HTERT RPE-1 (cell line): ENCODE data around the gene UBE2Q2.

Experiments
- in situ Hi-C: fragments of 300-500 bp; cut with MboI; formaldehyde crosslinking; loops from 4 replicates; pipeline ENCODE4 v1.14.3; 2020; ENCODE audit warnings: low sequenced_read_pairs

UBE2Q2 gene

GRCh38 chr15:75921732-75922703 lies 78.8 kb downstream of the UBE2Q2 start:
- in situ Hi-C loops: no loop called here

DNA sequence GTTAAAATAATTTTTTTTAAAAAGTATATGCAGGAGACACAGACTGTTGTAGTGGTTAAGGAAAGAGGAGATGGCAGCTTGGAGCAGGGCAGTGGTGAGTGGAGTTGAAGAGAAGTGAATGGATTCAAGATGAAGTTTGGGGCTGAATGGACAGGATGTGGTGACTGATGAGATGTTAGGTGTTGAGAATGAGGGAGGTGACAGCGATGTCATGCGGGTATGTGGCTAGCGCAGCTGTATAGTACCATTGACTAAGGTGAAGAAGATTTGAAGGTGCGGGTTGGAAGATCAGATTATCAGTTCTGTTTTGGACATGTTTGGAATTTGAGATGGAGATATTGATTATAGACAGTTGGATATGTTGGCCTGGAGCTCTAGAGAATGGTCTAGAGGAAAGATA lies 80.5 kb downstream of the UBE2Q2 start:
- in situ Hi-C loops: no loop called here

- in situ Hi-C loops: no loop called here
Measured at GRCh38 chr15:75924576-75924975, 81.3 kb downstream of the UBE2Q2 start.

GRCh38 chr15:75925440-75925839 lies 82.2 kb downstream of the UBE2Q2 start:
- in situ Hi-C loops: no loop called here

DNA sequence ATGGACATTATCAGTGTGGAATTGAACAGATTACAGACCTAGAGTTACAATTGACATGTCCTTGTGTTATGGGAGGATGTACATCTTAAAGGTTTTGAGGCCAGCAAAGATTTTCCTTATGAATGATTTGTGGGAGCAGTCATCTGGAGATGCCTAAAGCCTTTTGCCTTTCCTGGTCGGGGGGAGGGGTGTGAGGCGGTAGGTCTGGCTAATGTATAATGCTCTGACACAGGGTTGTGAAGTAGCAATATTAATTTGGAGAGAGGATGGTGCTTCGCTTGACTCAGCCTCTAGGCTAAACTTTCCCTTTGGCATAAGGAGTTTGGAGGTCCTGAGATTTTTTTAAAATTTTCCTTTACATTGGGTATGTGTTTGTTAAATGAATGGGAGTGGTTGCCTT lies 83.7 kb downstream of the UBE2Q2 start:
- in situ Hi-C loops: no loop called here

DNA sequence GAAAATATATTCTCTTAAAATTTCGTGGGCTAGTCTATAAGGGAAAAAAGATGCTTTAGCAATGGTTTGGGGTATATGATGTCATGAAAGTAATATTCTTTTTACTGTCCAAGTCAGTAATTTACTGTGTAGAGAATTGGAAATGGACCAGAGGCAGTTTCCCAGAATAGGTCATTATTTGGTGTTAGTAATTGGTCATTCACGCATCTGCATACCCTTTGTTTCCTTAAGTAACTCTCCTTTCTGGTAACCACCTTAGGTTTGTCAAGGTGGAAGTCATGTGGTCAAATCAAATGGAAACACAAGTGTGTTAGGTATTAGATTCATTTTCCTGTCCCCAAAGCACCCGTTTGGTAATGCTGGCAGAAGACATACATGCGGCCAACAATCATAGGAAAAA lies 84.4 kb downstream of the UBE2Q2 start:
- in situ Hi-C loops: no loop called here

- in situ Hi-C loops: no loop called here
Measured at GRCh38 chr15:75928680-75929608, 85.7 kb downstream of the UBE2Q2 start.

DNA sequence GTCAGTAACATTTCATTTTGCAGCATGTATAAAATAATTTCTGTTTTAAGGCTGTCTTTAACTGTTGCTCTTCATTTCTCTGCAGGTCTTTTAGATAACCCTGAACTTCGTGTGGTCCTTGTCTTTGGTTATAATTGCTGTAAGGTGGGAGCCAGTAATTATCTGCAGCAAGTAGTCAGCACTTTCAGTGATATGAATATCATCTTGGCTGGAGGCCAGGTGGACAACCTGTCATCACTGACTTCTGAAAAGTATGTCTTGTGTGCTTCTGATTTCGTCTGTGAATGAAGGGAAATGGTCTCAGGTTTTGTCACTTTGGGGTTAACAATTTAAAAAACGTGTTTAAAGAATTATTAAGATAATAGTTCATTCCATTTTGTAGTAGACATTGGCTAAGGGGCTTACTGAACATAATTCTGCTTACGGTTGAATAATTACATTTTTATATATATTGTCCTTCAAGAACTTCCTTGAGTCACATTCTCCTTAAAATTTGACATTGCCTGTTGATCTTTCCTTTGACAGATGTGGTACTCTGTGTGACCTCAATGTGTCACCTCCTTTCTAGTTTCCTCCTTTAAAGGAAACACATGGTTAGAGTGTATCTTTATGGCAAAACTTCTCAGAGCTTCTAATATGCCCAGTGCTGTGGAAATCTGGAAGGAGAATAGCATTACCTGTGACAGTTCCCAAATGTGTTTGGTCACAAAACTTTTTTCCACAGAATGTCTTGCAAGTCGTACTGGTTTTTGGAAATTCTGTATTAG lies 86.7 kb downstream of the UBE2Q2 start:
- in situ Hi-C loops: no loop called here

DNA sequence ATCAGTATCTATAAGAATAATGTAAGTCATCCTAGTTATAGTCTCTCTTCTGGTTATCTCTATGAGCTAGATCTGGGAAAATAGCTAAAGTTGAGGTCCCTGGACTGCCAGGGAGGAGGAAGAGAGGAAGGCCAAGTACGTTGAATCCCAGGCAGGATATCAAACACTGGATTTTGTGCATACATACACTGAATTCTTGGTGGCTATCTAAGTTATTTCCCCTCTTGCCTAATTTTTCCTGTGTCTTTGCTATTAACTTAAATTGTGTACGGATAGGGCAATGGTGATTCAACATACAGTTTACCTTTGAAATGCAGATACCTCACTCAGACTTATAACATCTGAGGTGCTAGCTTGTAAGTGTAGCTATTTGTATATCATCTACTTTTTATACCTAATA lies 87.6 kb downstream of the UBE2Q2 start:
- in situ Hi-C loops: no loop called here

DNA sequence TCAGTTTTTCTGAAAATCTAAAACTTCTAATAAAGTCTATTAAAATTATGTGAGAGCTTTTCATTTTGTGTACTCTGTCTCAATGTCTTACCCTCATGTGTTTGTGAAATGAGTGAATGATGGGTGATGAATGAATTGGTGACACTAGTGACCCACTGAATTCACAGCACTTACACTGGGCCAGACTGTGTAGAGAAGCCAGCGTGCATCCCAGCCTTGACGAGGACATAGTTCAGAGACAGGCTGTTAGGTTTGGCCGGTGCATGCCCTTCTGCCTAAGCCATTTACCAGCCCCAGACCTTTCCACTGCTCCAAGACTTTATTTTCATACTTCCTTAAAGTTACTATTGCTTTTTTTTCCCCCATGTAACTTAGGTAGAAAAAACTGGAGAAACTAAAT lies 99.2 kb downstream of the UBE2Q2 start:
- in situ Hi-C loops: no loop called here

DNA sequence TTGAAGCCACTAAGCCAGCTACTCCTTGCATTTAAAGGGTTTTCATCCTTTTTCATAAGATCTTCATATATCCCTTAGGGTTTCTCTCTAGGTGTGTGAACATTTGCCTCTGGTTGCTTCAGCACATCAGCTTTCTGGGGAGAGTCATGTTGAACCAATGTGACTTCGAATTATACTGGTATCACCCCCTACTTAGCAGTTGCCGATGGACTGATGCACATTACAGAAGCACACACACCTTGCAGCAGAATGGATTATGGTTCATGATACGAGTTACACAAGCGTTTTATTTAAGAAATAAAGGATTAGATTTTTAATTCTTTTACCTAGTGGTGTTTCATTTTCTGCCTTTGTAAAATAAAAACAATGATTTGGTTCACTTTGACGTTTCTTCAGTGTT lies 100.0 kb downstream of the UBE2Q2 start:
- in situ Hi-C loops: no loop called here

DNA sequence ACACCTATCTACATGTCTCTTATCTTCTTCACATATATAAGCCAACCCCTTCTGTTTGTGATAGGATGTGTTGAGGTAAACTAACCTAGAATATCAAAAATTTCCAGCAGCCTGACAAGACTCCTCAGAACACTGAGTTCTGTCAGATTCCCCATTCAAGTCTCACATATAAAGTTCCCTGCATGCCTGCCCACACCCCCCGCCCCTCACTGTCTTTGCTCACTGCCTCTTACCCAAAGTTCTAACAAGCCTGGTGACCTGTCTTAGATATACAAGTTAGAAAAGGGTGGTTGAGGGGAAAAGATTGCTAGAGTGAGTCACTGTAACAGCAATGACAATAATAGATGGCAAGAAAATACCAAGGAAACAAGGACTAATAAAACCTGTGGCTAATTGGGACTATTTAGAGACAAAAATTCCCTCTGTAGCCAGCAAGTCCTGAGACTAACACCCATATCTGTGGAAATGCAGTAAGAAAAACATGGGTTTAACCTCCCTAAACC lies 100.5 kb downstream of the UBE2Q2 start:
- in situ Hi-C loops: no loop called here

GRCh38 chr15:75945953-75946352 lies 102.7 kb downstream of the UBE2Q2 start:
- in situ Hi-C loops: no loop called here

DNA sequence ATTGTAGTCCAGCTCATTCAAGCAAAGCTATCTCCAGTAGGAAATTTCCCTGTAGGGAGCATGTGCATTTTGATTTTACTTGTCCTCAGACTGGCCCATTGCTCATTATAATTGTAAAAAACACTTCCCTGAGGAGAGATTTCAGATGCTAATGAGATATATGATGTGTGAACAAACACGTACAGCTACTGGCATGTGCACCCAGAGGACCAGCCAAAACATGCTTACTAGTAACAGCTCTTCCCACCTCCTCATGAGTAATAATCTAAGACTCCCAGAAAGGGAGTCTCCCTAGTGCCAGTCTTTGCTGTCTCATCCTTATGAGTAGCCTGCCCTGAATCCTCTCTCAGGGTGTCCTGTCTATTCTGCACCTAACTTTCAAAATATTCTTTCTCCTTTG lies 103.8 kb downstream of the UBE2Q2 start:
- in situ Hi-C loops: no loop called here

DNA sequence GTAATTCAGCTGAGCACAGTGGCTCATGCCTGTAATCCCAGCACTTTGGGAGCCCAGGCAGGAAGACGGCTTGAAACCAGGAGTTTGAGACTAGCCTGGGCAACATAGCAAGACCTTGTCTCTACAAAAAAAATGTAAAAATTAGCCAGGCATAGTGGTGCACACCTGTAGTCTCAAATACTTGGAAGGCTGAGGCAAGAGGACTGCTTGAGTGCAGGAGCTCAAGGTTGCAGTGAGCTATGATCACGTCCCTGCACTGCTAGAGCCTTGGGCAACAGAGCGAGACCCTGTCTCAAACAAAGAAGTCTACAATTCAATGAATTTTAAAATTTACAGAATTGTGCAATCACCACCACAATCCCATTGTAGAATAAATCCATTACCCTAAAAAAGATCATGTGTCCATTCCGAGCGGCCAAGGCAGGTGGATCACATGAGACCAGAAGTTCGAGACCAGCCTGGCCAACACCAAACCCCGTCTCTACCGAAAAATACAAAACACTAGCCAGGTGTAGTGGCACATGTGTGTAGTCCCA lies 105.6 kb downstream of the UBE2Q2 start:
- in situ Hi-C loops: no loop called here
